HuH-7 (cell line): ENCODE data around the gene HNRNPH2.
A peak's percentile ranks its signal among the peaks of the same experiment; 100 is the strongest.

Source experiments
- DNase-seq: peaks from one replicate; pipeline ENCODE4 v3.0.0; 2011; ENCODE audit warnings: low spot score

The HNRNPH2 gene

GRCh38 chrX:101395789-101396188, 12.2 kb upstream of the HNRNPH2 start:
- DNase-seq: no peak

- no peak for DNase-seq
These were observed 10.2 kb upstream of the HNRNPH2 start for GRCh38 chrX:101397779-101398178.

- no peak for DNase-seq
These were observed 9.3 kb upstream of the HNRNPH2 start for GRCh38 chrX:101398694-101399093.

- DNase-seq: no peak
These were observed 8.2 kb upstream of the HNRNPH2 start for GRCh38 chrX:101399825-101400224.

GRCh38 chrX:101407167-101407747, 765 bp upstream of the HNRNPH2 start:
- no peak for DNase-seq

- no peak for DNase-seq
These were observed 465 bp downstream of the HNRNPH2 start for GRCh38 chrX:101408532-101408841.

- DNase-seq: no peak
These were observed 1.0 kb downstream of the HNRNPH2 start for GRCh38 chrX:101409043-101409442.

GRCh38 chrX:101410461-101410860, 2.4 kb downstream of the HNRNPH2 start:
- DNase-seq: no peak

GRCh38 chrX:101411984-101412383, 4.0 kb downstream of the HNRNPH2 start:
- no peak for DNase-seq

- peak; percentile 23 for DNase-seq
These were observed 7.4 kb downstream of the HNRNPH2 start for GRCh38 chrX:101415180-101416145.

- no peak for DNase-seq
These were observed 8.7 kb downstream of the HNRNPH2 start for GRCh38 chrX:101416691-101417090.

GRCh38 chrX:101417190-101417589, 9.2 kb downstream of the HNRNPH2 start:
- DNase-seq: no peak

- DNase-seq: peak; percentile 42
These were observed 10.2 kb downstream of the HNRNPH2 start for GRCh38 chrX:101417981-101418841.

GRCh38 chrX:101419489-101419888, 11.5 kb downstream of the HNRNPH2 start:
- no peak for DNase-seq

- no peak for DNase-seq
These were observed 19.9 kb downstream of the HNRNPH2 start for GRCh38 chrX:101427954-101428353.

- no peak for DNase-seq
These were observed 21.9 kb downstream of the HNRNPH2 start for GRCh38 chrX:101429934-101430333.

- DNase-seq: no peak
These were observed 22.5 kb downstream of the HNRNPH2 start for GRCh38 chrX:101430457-101431078.

GRCh38 chrX:101442085-101442484, 34.1 kb downstream of the HNRNPH2 start:
- DNase-seq: no peak

GRCh38 chrX:101449279-101449678, 41.3 kb downstream of the HNRNPH2 start:
- DNase-seq: no peak

GRCh38 chrX:101450085-101450484, 42.1 kb downstream of the HNRNPH2 start:
- no peak for DNase-seq

- no peak for DNase-seq
These were observed 42.9 kb downstream of the HNRNPH2 start for GRCh38 chrX:101450961-101451360.

GRCh38 chrX:101452056-101452455, 44.0 kb downstream of the HNRNPH2 start:
- no peak for DNase-seq
